Upper lobe of left lung (tissue), 4 donors: ENCODE measurements around the gene HASPIN.

Experiments
- CTCF ChIP-seq, 6 experiments: fragments of 450-650 bp in 4 of 6; fragments of 200-600 bp in 2 of 6; sonication (generic) in 2 of 6; IDR thresholded peaks; one replicate each; pipeline ENCODE4 v1.5.1; 2016 to 2019; ENCODE audit warnings: antibody characterized with exemption in 6 of 6
- POLR2A ChIP-seq, 4 donors: fragments of 450-650 bp; IDR thresholded peaks; one replicate each; pipeline ENCODE4 v1.5.1; 2016 to 2017; ENCODE audit warnings: antibody characterized with exemption in 4 of 4, mild to moderate bottlenecking in 2 of 4
- POLR2AphosphoS5 ChIP-seq, 2 donors: sonication (generic); formaldehyde crosslinking; IDR thresholded peaks; one replicate each; pipeline ENCODE4 v1.5.1; 2017; ENCODE audit warnings: antibody characterized with exemption in 2 of 2

DNA sequence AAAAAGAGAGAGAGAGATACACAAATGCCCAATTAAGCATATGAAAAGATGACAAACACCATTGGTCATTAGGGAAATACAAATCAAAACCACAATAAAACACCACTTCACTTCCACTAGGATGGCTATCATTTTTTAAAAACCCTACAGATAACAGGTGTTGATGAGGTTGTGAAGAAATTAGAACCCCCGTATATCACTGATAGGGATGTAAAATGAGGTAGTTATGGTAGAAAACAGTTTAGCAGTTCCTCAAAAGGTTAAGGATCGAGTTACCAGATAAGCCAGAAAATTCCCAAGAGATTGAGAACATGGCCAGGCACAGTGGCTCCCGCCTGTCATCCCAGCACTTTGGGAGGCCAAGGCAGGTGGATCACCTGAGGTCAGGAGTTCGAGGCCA, 30.6 kb upstream of the HASPIN start:
- TF ChIP-seq CTCF (IDR thresholded peaks at IDR 0.05), result no peak
- TF ChIP-seq POLR2A (IDR thresholded peaks at IDR 0.05), result no peak
- no peak for TF ChIP-seq POLR2AphosphoS5 (IDR thresholded peaks at IDR 0.05)
